HUES6 (cell line): ENCODE results near the gene NRN1.
"Not testable (repeated sequence)": the region's sequence is repeated elsewhere in the genome, so short reads cannot be mapped to it uniquely, and the experiment has no call there.

Experiments used
- H3K27ac ChIP-seq: 2 replicates; pipeline ENCODE4 v1.7.0; 2013; ENCODE audit warnings: low read depth, mild to moderate bottlenecking, low read length, inconsistent platforms
- H3K27me3 ChIP-seq: 2 replicates; pipeline ENCODE4 v1.6.1; 2013; ENCODE audit warnings: low read length; ENCODE audit not compliant: control insufficient read depth, insufficient read depth
- H3K36me3 ChIP-seq: 2 replicates; pipeline ENCODE4 v1.6.1; 2013; ENCODE audit warnings: low read length; ENCODE audit not compliant: control insufficient read depth, insufficient read depth
- H3K4me1 ChIP-seq: 2 replicates; pipeline ENCODE4 v1.6.1; 2013; ENCODE audit warnings: low read length; ENCODE audit not compliant: control insufficient read depth, insufficient read depth
- H3K4me3 ChIP-seq: 2 replicates; pipeline ENCODE4 v1.5.1; 2013; ENCODE audit warnings: low read depth, low read length
- H3K9ac ChIP-seq: one replicate; pipeline ENCODE4 v1.6.1; 2013; ENCODE audit warnings: mild to moderate bottlenecking, low read length
- H3K9me3 ChIP-seq: 2 replicates; pipeline ENCODE4 v1.6.1; 2013; ENCODE audit warnings: low read depth, low read length; ENCODE audit not compliant: control insufficient read depth, insufficient read depth

The NRN1 gene

GRCh38 chr6:6006428-6007365, at the start of gene NRN1:
Gene NRN1 (minus strand): TSS chr6:6006925. CDS start chr6:6006749, 176 bp downstream.
- H3K9ac ChIP-seq = no peak within 1 kb of the TSS

GRCh38 chr6:6052216-6052615, 45.5 kb upstream of the NRN1 start:
- H3K27me3 ChIP-seq = peaks cover 4% of the 10 kb centered on the region
- no peak overlapping the region for H3K9ac ChIP-seq

More at GRCh38 chr6:6006428-6007365, at the start of gene NRN1:
- H3K4me1 ChIP-seq = peaks cover 44% of the 10 kb centered on the region
- H3K27ac ChIP-seq = no peak within 1 kb of the TSS
- peak within 1 kb of the TSS; percentile 92 for H3K4me3 ChIP-seq
- no peaks in the 10 kb centered on the region for H3K36me3 ChIP-seq
- peaks cover 88% of the 10 kb centered on the region for H3K27me3 ChIP-seq
- no peaks in the 10 kb centered on the region for H3K9me3 ChIP-seq

GRCh38 chr6:6046716-6047115, 40.0 kb upstream of the NRN1 start:
- no peak overlapping the region for H3K4me3 ChIP-seq
- H3K4me1 ChIP-seq = no peaks in the 10 kb centered on the region
- no peak overlapping the region for H3K9ac ChIP-seq
- no peaks in the 10 kb centered on the region for H3K27me3 ChIP-seq
- no peaks in the 10 kb centered on the region for H3K36me3 ChIP-seq
- no peak overlapping the region for H3K27ac ChIP-seq
- 0 out of 2 replicates have a peak, but pooled peaks cover 2% of the 10 kb centered on the region for H3K9me3 ChIP-seq

More at GRCh38 chr6:6052216-6052615, 45.5 kb upstream of the NRN1 start:
- H3K36me3 ChIP-seq = no peaks in the 10 kb centered on the region
- H3K9me3 ChIP-seq = 0 out of 2 replicates have a peak, but pooled peaks cover 2% of the 10 kb centered on the region
- H3K4me3 ChIP-seq = no peak overlapping the region
- H3K27ac ChIP-seq = no peak overlapping the region
- H3K4me1 ChIP-seq = no peaks in the 10 kb centered on the region

- H3K4me3 ChIP-seq = no peak overlapping the region
- H3K9ac ChIP-seq = no peak overlapping the region
- H3K9me3 ChIP-seq = peaks cover 3% of the 10 kb centered on the region; the same call in 1 of the 2 replicates
- H3K27me3 ChIP-seq = no peaks in the 10 kb centered on the region
- no peaks in the 10 kb centered on the region for H3K36me3 ChIP-seq
- H3K4me1 ChIP-seq = peaks cover 4% of the 10 kb centered on the region
- H3K27ac ChIP-seq = no peak overlapping the region
Measured at GRCh38 chr6:6039946-6040509, 33.3 kb upstream of the NRN1 start.

- Histone ChIP-seq H3K4me1 (peaks cover 20% of the 10 kb centered on the region), H3K36me3 (no peaks in the 10 kb centered on the region), H3K9ac (no peak overlapping the region), H3K4me3 (no peak overlapping the region), H3K27ac (peak overlapping the region; percentile 31; the same call in 1 of the 2 replicates), H3K27me3 (no peaks in the 10 kb centered on the region), H3K9me3 (peaks cover 3% of the 10 kb centered on the region; the same call in 1 of the 2 replicates)
Measured at GRCh38 chr6:6037179-6037578, 30.5 kb upstream of the NRN1 start.

- H3K27ac ChIP-seq = peak overlapping the region; percentile 39; the same call in 1 of the 2 replicates
- H3K9ac ChIP-seq = peak overlapping the region; percentile 42
- no peaks in the 10 kb centered on the region for H3K27me3 ChIP-seq
- no peaks in the 10 kb centered on the region for H3K36me3 ChIP-seq
- H3K9me3 ChIP-seq = peaks cover 3% of the 10 kb centered on the region; the same call in 1 of the 2 replicates
- H3K4me3 ChIP-seq = peak overlapping the region; percentile 27; the same call in 1 of the 2 replicates
- peaks cover 20% of the 10 kb centered on the region for H3K4me1 ChIP-seq
Measured at GRCh38 chr6:6033858-6034257, 27.1 kb upstream of the NRN1 start.

- Histone ChIP-seq H3K27me3 (no peaks in the 10 kb centered on the region; the same call in 1 of the 2 replicates), H3K4me3 (no peak overlapping the region), H3K9ac (no peak overlapping the region), H3K9me3 (no peaks in the 10 kb centered on the region), H3K36me3 (no peaks in the 10 kb centered on the region), H3K27ac (no peak overlapping the region), H3K4me1 (no peaks in the 10 kb centered on the region)
Measured at GRCh38 chr6:6026513-6027205, 19.9 kb upstream of the NRN1 start.

- no peaks in the 10 kb centered on the region for H3K9me3 ChIP-seq
- H3K27ac ChIP-seq = no peak overlapping the region
- peaks cover 8% of the 10 kb centered on the region for H3K27me3 ChIP-seq
Measured at GRCh38 chr6:6025736-6026135, 19.0 kb upstream of the NRN1 start.

GRCh38 chr6:6024220-6024619, 17.5 kb upstream of the NRN1 start:
- H3K4me1 ChIP-seq = no peaks in the 10 kb centered on the region
- peaks cover 11% of the 10 kb centered on the region for H3K27me3 ChIP-seq
- no peak overlapping the region for H3K9ac ChIP-seq
- no peaks in the 10 kb centered on the region for H3K36me3 ChIP-seq
- H3K9me3 ChIP-seq = no peaks in the 10 kb centered on the region
- no peak overlapping the region for H3K27ac ChIP-seq
- no peak overlapping the region for H3K4me3 ChIP-seq

More at GRCh38 chr6:6025736-6026135, 19.0 kb upstream of the NRN1 start:
- H3K9ac ChIP-seq = no peak overlapping the region
- no peaks in the 10 kb centered on the region for H3K4me1 ChIP-seq
- H3K36me3 ChIP-seq = no peaks in the 10 kb centered on the region
- H3K4me3 ChIP-seq = no peak overlapping the region

- H3K36me3 ChIP-seq, H3K9ac ChIP-seq, H3K4me1 ChIP-seq, H3K27ac ChIP-seq, H3K9me3 ChIP-seq, H3K4me3 ChIP-seq: not testable (repeated sequence)
- peaks cover 19% of the 10 kb centered on the region for H3K27me3 ChIP-seq
Measured at GRCh38 chr6:6022841-6023240, 16.1 kb upstream of the NRN1 start.
